LNCaP clone FGC (cell line): Measurements from ENCODE around the gene RNASEH2A.
"Not testable (repeated sequence)": the region's sequence is repeated elsewhere in the genome, so short reads cannot be mapped to it uniquely, and the experiment has no call there.

Experiments used
- DNase-seq: peaks from one replicate; pipeline ENCODE4 v3.0.0-alpha.2; 2011; ENCODE audit warnings: low read depth
- H3K4me3 ChIP-seq: 2 replicates; pipeline ENCODE4 v1.5.1; 2011; ENCODE audit warnings: mild to moderate bottlenecking, low read depth, low read length, control low read depth
- TF ChIP-seq, protein P1 (sequence below): IDR thresholded peaks from 2 replicates; pipeline ENCODE4 v1.5.1; 2012; ENCODE audit warnings: mild to moderate bottlenecking; ENCODE audit not compliant: control insufficient read depth, insufficient read depth; ENCODE audit errors: extremely low read depth

The RNASEH2A gene

GRCh38 chr19:12793290-12794195 is 12.8 kb upstream of the RNASEH2A start:
- peak; percentile 75 for DNase-seq
- H3K4me3 ChIP-seq = peak overlapping the region; percentile 86
- TF ChIP-seq, protein P1, sequence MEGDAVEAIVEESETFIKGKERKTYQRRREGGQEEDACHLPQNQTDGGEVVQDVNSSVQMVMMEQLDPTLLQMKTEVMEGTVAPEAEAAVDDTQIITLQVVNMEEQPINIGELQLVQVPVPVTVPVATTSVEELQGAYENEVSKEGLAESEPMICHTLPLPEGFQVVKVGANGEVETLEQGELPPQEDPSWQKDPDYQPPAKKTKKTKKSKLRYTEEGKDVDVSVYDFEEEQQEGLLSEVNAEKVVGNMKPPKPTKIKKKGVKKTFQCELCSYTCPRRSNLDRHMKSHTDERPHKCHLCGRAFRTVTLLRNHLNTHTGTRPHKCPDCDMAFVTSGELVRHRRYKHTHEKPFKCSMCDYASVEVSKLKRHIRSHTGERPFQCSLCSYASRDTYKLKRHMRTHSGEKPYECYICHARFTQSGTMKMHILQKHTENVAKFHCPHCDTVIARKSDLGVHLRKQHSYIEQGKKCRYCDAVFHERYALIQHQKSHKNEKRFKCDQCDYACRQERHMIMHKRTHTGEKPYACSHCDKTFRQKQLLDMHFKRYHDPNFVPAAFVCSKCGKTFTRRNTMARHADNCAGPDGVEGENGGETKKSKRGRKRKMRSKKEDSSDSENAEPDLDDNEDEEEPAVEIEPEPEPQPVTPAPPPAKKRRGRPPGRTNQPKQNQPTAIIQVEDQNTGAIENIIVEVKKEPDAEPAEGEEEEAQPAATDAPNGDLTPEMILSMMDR = no peak

GRCh38 chr19:12794196-12794941 is 12.0 kb upstream of the RNASEH2A start:
- DNase-seq = no peak
- peak overlapping the region; percentile 86 for H3K4me3 ChIP-seq
- TF ChIP-seq, protein P1 = no peak

- TF ChIP-seq, protein P1 = no peak
- H3K4me3 ChIP-seq = no peak overlapping the region
- no peak for DNase-seq
These were observed 11.4 kb upstream of the RNASEH2A start for GRCh38 chr19:12794971-12795381.

DNA sequence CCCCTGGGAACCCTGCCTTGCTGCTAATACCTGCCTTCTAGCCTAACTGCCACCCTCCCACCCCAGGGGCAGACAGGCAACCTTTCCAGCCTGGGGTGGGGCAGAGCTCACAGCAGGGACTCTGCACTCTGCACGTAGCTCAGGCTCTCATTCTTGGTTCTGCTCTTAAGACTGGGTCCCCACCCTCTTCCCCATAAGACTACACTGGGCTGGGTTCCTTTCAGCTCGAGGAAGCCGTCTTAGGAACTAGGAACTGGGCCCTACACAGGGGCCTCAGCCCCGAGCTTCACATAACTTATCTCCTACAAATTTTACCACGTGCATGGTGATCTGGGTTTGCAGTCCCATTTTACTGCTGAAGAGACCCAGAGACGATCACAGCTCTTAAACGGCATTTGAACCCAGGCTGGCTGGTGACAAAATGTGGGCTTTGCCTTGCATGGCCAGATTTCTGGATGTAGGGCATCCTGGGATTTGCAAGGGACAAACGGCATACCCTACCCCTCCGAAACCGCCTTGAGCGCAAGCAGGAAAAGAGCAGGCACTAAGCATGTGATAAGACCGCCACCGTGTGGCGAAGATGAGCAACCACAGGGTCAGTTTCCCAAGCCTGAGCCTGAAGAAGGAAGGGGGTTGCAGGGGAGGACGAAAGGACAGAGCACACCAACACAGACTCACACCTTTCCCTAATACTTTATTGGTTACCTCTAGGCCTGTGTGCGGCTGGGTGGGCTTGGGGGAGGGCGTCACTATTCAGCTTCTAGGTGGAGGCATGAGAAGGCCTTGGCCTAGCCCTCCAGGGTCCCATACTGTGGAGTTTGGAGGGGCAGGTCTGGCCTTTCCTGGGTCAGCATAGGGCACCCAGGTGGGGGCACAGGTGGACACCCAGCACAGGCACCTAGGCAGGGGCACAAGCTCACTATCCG is 10.0 kb upstream of the RNASEH2A start:
- TF ChIP-seq, protein P1 = peak; percentile 98
- H3K4me3 ChIP-seq = no peak overlapping the region
- no peak for DNase-seq

GRCh38 chr19:12797141-12797587 is 9.2 kb upstream of the RNASEH2A start:
- TF ChIP-seq, protein P1 = no peak
- H3K4me3 ChIP-seq = no peak overlapping the region
- no peak for DNase-seq

DNA sequence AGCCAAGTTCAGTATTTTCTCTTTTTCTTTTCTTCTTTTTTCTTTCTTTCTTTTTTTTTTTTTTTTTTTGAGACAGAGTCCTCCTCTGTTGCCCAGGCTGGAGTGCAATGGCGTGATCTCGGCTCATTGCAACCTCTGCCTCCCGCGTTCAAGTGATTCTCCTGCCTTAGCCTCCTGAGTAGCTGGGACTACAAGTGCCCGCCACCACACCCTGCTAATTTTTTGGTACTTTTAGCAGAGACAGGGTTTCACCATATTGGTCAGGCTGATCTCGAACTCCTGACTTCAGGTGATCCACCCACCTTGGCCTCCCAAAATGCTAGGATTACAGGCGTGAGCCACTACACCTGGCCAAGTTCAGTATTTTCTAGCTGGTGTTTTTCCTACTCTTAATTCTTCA is 8.8 kb upstream of the RNASEH2A start:
- H3K4me3 ChIP-seq = not testable (repeated sequence)

More for the DNA sequence above, 8.8 kb upstream of the RNASEH2A start:
- not testable (repeated sequence) for DNase-seq
